MM.1S (cell line): ENCODE data around the gene APOL5.

Source experiments
- DNase-seq: peaks from one replicate; pipeline ENCODE4 v3.0.0-alpha.2; 2015
- H2AFZ ChIP-seq: fragments of 300-600 bp; sonication (generic); 2 replicates; pipeline ENCODE4 v1.6.0; 2016; ENCODE audit warnings: antibody characterized with exemption, low read length
- H3F3A ChIP-seq: fragments of 300-600 bp; sonication (generic); 2 replicates; pipeline ENCODE4 v1.6.1; 2016; ENCODE audit warnings: mild to moderate bottlenecking, antibody characterized with exemption, low read length, moderate library complexity, mixed read lengths; ENCODE audit not compliant: insufficient read depth
- H3K27ac ChIP-seq: fragments of 300-600 bp; sonication (generic); 2 replicates; pipeline ENCODE4 v1.5.1; 2016; ENCODE audit warnings: mild to moderate bottlenecking, low read length
- H3K27me3 ChIP-seq: fragments of 300-600 bp; sonication (generic); replicated peaks from 2 replicates; pipeline ENCODE4 v1.6.0; 2016; ENCODE audit warnings: low read length; ENCODE audit not compliant: insufficient read depth
- H3K36me3 ChIP-seq: fragments of 300-600 bp; sonication (generic); replicated peaks from 2 replicates; pipeline ENCODE4 v1.6.1; 2016; ENCODE audit warnings: mild to moderate bottlenecking, low read length, mixed read lengths; ENCODE audit not compliant: insufficient read depth
- H3K4me1 ChIP-seq: fragments of 300-600 bp; sonication (generic); 2 replicates; pipeline ENCODE4 v1.6.1; 2016; ENCODE audit warnings: low read length, mixed read lengths
- H3K4me2 ChIP-seq: fragments of 300-600 bp; sonication (generic); 2 replicates; pipeline ENCODE4 v1.6.0; 2016; ENCODE audit warnings: low read depth, low read length
- H3K4me3 ChIP-seq: fragments of 300-600 bp; sonication (generic); 2 replicates; pipeline ENCODE4 v1.5.1; 2016; ENCODE audit warnings: low read length, mixed read lengths
- H3K79me2 ChIP-seq: fragments of 300-600 bp; sonication (generic); 2 replicates; pipeline ENCODE4 v1.6.1; 2016; ENCODE audit warnings: mixed run types, low read length, mixed read lengths
- H3K9ac ChIP-seq: fragments of 300-600 bp; sonication (generic); 2 replicates; pipeline ENCODE4 v1.6.1; 2016; ENCODE audit warnings: low read length, mixed read lengths
- H3K9me2 ChIP-seq: fragments of 300-600 bp; sonication (generic); replicated peaks from 2 replicates; pipeline ENCODE4 v1.6.1; 2016; ENCODE audit warnings: mild to moderate bottlenecking, low read length, mixed read lengths; ENCODE audit not compliant: insufficient read depth
- H3K9me3 ChIP-seq: fragments of 300-600 bp; sonication (generic); replicated peaks from 2 replicates; pipeline ENCODE4 v1.6.1; 2016; ENCODE audit warnings: mild to moderate bottlenecking, low read length, mixed read lengths; ENCODE audit not compliant: insufficient read depth
- H4K20me1 ChIP-seq: fragments of 300-600 bp; sonication (generic); 2 replicates; pipeline ENCODE4 v1.6.1; 2016; ENCODE audit warnings: mild to moderate bottlenecking, low read length, moderate library complexity, mixed read lengths; ENCODE audit not compliant: insufficient read depth
- CTCF ChIP-seq: fragments of 300-600 bp; sonication (generic); IDR thresholded peaks from 2 replicates; pipeline ENCODE4 v1.5.1; 2016; ENCODE audit warnings: antibody characterized with exemption, low read length, mixed read lengths
- EZH2 ChIP-seq: fragments of 300-600 bp; sonication (generic); optimal IDR thresholded peaks from 2 replicates; pipeline ENCODE3; 2017; ENCODE audit warnings: low read depth, mild to moderate bottlenecking, antibody characterized with exemption, low read length, mixed read lengths
- EZH2phosphoT487 ChIP-seq: fragments of 300-600 bp; sonication (generic); IDR thresholded peaks from 2 replicates; pipeline ENCODE4 v1.6.1; 2018; ENCODE audit warnings: antibody characterized with exemption, low read length

The APOL5 gene

GRCh38 chr22:35686298-35686697, 31.4 kb upstream of the APOL5 start:
- H3F3A ChIP-seq = no peaks in the 10 kb centered on the region
- no peaks in the 10 kb centered on the region for H3K4me1 ChIP-seq
- no peaks in the 10 kb centered on the region for H3K9me3 ChIP-seq
- no peak overlapping the region for H3K9ac ChIP-seq
- no peaks in the 10 kb centered on the region for H3K27me3 ChIP-seq
- H3K4me3 ChIP-seq = no peak overlapping the region
- no peaks in the 10 kb centered on the region for H3K36me3 ChIP-seq
- no peaks in the 10 kb centered on the region for H3K79me2 ChIP-seq
- H3K9me2 ChIP-seq = no peaks in the 10 kb centered on the region
- no peak overlapping the region for H3K27ac ChIP-seq
- DNase-seq = no peak
- H4K20me1 ChIP-seq = no peaks in the 10 kb centered on the region
- TF ChIP-seq EZH2phosphoT487 (no peak), CTCF (no peak), EZH2 (no peak)
- H2AFZ ChIP-seq = no peak overlapping the region
- no peak overlapping the region for H3K4me2 ChIP-seq

GRCh38 chr22:35687461-35687860, 30.2 kb upstream of the APOL5 start:
- DNase-seq = no peak
- H3K9me3 ChIP-seq = no peaks in the 10 kb centered on the region
- H3K4me3 ChIP-seq = no peak overlapping the region
- H3F3A ChIP-seq = no peaks in the 10 kb centered on the region
- no peak overlapping the region for H3K9ac ChIP-seq
- H3K27me3 ChIP-seq = no peaks in the 10 kb centered on the region
- no peaks in the 10 kb centered on the region for H3K9me2 ChIP-seq
- no peak overlapping the region for H3K4me2 ChIP-seq
- H3K79me2 ChIP-seq = no peaks in the 10 kb centered on the region
- no peaks in the 10 kb centered on the region for H4K20me1 ChIP-seq
- TF ChIP-seq CTCF (no peak), EZH2 (no peak), EZH2phosphoT487 (no peak)
- H3K4me1 ChIP-seq = no peaks in the 10 kb centered on the region
- no peaks in the 10 kb centered on the region for H3K36me3 ChIP-seq
- H2AFZ ChIP-seq = no peak overlapping the region
- H3K27ac ChIP-seq = no peak overlapping the region

- H3K27ac ChIP-seq = no peak overlapping the region
- no peak overlapping the region for H3K4me3 ChIP-seq
- no peak overlapping the region for H3K4me2 ChIP-seq
- no peaks in the 10 kb centered on the region for H3K9me3 ChIP-seq
- no peaks in the 10 kb centered on the region for H4K20me1 ChIP-seq
- H3F3A ChIP-seq = no peaks in the 10 kb centered on the region
- no peaks in the 10 kb centered on the region for H3K36me3 ChIP-seq
- H3K9ac ChIP-seq = no peak overlapping the region
- DNase-seq = no peak
- H3K27me3 ChIP-seq = no peaks in the 10 kb centered on the region
- no peaks in the 10 kb centered on the region for H3K9me2 ChIP-seq
- TF ChIP-seq CTCF (no peak), EZH2 (no peak), EZH2phosphoT487 (no peak)
- no peaks in the 10 kb centered on the region for H3K4me1 ChIP-seq
- no peak overlapping the region for H2AFZ ChIP-seq
- H3K79me2 ChIP-seq = no peaks in the 10 kb centered on the region
Measured at GRCh38 chr22:35688913-35689675, 28.6 kb upstream of the APOL5 start.
